HepG2 (cell line): ENCODE data around the gene SLC16A5. TPM values are rescaled to one million over a fixed set of nuclear protein-coding genes. Genes with fewer than 3 reads are reported as not detected.

Source experiments
- ARNT ChIP-seq: fragments of 450-650 bp; IDR thresholded peaks from 2 replicates; pipeline ENCODE4 v1.6.1; 2017
- E2F2 ChIP-seq: sonication (generic); formaldehyde crosslinking; IDR thresholded peaks from 2 replicates; pipeline ENCODE4 v1.4.0; 2020; ENCODE audit warnings: missing genetic modification reagents, borderline replicate concordance
- EED ChIP-seq: sonication (generic); formaldehyde crosslinking; IDR thresholded peaks from 2 replicates; pipeline ENCODE4 v1.5.0; 2020; ENCODE audit warnings: mild to moderate bottlenecking, missing genetic modification reagents
- KLF11 ChIP-seq: IDR thresholded peaks from 2 replicates; pipeline ENCODE4 v1.6.1; 2016; ENCODE audit warnings: missing compliant biosample characterization
- MBNL3 ChIP-seq: fragments of 250-450 bp; sonication (Bioruptor Pico); conservative IDR thresholded peaks from 2 replicates; pipeline ENCODE4 v1.8.0; 2022; ENCODE audit warnings: mild to moderate bottlenecking, inconsistent platforms
- MZF1 ChIP-seq: sonication (generic); formaldehyde crosslinking; IDR thresholded peaks from 2 replicates; pipeline ENCODE4 v1.8.1; 2023; ENCODE audit warnings: mild to moderate bottlenecking, missing genetic modification reagents, borderline replicate concordance
- NCOA2 ChIP-seq: sonication (generic); formaldehyde crosslinking; IDR thresholded peaks from 2 replicates; pipeline ENCODE4 v1.8.0; 2022; ENCODE audit warnings: inconsistent platforms
- NFE2 ChIP-seq: sonication (generic); formaldehyde crosslinking; IDR thresholded peaks from 2 replicates; pipeline ENCODE4 v1.4.0; 2020; ENCODE audit warnings: missing genetic modification reagents
- NFRKB ChIP-seq: fragments of 450-650 bp; IDR thresholded peaks from 2 replicates; pipeline ENCODE4 v1.6.1; 2017
- NFYC ChIP-seq: IDR thresholded peaks from 2 replicates; pipeline ENCODE4 v1.6.1; 2016; ENCODE audit warnings: missing genetic modification reagents, missing compliant biosample characterization
- PBX2 ChIP-seq: IDR thresholded peaks from 2 replicates; pipeline ENCODE4 v1.6.1; 2016; ENCODE audit warnings: control low read depth
- REXO4 ChIP-seq: sonication (generic); formaldehyde crosslinking; IDR thresholded peaks from 2 replicates; pipeline ENCODE4 v1.8.0; 2022; ENCODE audit warnings: missing genetic modification reagents, mild to moderate bottlenecking, borderline replicate concordance
- RNF2 ChIP-seq: fragments of 450-650 bp; conservative IDR thresholded peaks from 2 replicates; pipeline ENCODE4 v1.6.1; 2016; ENCODE audit warnings: low read depth
- SRSF1 ChIP-seq: fragments of 200-400 bp; formaldehyde crosslinking; optimal IDR thresholded peaks from 2 replicates; pipeline ENCODE3; 2017; ENCODE audit warnings: mild to moderate bottlenecking, low read depth, low read length, moderate library complexity
- TBP ChIP-seq: sonication (generic); formaldehyde crosslinking; IDR thresholded peaks from 2 replicates; pipeline ENCODE4 v1.5.0; 2020; ENCODE audit warnings: missing genetic modification reagents
- THRA ChIP-seq: sonication (generic); formaldehyde crosslinking; IDR thresholded peaks from 2 replicates; pipeline ENCODE4 v1.4.0; 2020; ENCODE audit warnings: missing genetic modification reagents, borderline replicate concordance
- XRCC5 ChIP-seq: fragments of 200-400 bp; formaldehyde crosslinking; optimal IDR thresholded peaks from 2 replicates; pipeline ENCODE3; 2017; ENCODE audit warnings: mild to moderate bottlenecking, low read length
- ZNF317 ChIP-seq: sonication (generic); formaldehyde crosslinking; IDR thresholded peaks from 2 replicates; pipeline ENCODE4 v1.5.0; 2020; ENCODE audit warnings: mild to moderate bottlenecking, missing genetic modification reagents
- ZNF737 ChIP-seq: sonication (generic); formaldehyde crosslinking; IDR thresholded peaks from 2 replicates; pipeline ENCODE4 v1.5.0; 2020; ENCODE audit warnings: missing genetic modification reagents, mild to moderate bottlenecking, borderline replicate concordance
- polyA plus RNA-seq, 8 experiments: library from polyadenylated mRNA; depleted of rRNA in 3 of 8; stranded (reverse) in 7 of 8; unstranded in 1 of 8; fragments of >200 nt; fragmentation: Illumina TruSeq in 4 of 8; extraction: Trizol in 4 of 8; gene quantifications; 2 replicates each; pipeline versions ENCODE4 v1.2.1 to v1.2.3, GENCODE V29; 2011 to 2016; ENCODE audit warnings: low read depth in 4 of 8, missing spikeins in 1 of 8, mixed read lengths in 1 of 8; ENCODE audit not compliant: insufficient read depth in 1 of 8
- total RNA-seq, 5 experiments: library from RNA; depleted of rRNA; stranded (reverse); fragments of >200 nt; fragmentation: Illumina TruSeq; extraction: Trizol; gene quantifications; 2 replicates each; pipeline ENCODE4 v1.2.3, GENCODE V29; 2016; ENCODE audit warnings: low read depth in 1 of 5
- TF ChIP-seq, protein P1 (sequence below): IDR thresholded peaks from 2 replicates; pipeline ENCODE4 v1.6.1; 2016; ENCODE audit warnings: low read depth, missing genetic modification reagents, missing compliant biosample characterization
- TF ChIP-seq, protein P2 (sequence below): IDR thresholded peaks from 2 replicates; pipeline ENCODE4 v1.6.1; 2016; ENCODE audit warnings: low read depth, borderline replicate concordance

The SLC16A5 gene
- total and polyA plus RNA-seq, 2 of the 13 experiments (the other 11 are each of a cell fraction or from before 2014, with no cell fraction given) = 0.69 to 5.6 TPM

DNA sequence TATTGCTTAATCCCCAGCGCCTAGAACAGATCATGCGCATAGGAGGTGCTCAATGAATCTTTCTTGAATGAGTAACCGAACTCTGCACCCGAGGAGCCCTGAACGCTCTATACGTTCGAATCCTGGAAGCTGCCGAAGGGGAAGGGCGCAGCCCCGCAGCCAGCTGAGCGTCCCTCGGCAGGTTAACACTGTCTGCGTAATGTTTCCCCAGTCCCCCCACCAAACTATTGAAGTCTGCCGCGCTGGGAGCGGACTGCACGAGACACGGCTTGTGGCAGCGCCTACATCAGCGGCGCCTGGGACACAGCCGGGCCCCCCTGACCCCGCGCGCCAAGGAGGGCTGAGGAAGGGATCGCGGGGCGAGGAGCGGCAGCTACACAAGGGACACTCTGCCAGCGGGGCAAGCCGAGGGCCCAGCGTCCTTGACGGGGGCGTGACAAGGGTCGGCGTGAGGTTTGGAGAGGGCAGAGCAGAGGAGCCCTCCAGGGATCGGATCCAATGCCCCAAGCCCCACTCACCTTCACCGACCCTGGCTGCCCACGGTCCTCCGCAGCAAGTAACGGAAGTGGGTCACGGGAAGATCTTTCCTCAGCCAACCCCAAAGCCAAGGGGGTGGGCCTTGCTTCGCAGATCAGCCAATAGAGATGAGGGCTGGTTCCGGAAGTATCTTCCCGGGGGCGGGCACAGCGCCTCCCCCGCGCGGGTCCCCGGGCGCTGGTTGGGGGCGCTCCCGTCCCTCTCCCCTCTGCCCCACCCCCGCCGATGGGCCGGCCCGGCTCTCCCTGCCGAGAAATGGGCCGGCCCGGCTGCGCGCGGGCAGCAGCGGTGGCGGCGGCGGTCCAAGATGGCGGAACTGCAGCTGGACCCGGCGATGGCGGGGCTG is 41.1 kb upstream of the SLC16A5 start, which contains the start of the genes ATP5PD and KCTD2 (continued):
- TF ChIP-seq E2F2 (CRISPR knock-in tag) (peak; percentile 65; the same call in 1 of the 2 replicates), XRCC5 (peak; percentile 52), MBNL3 (no peak), NFRKB (no peak), NFE2 (CRISPR knock-in tag) (no peak), ZNF737 (CRISPR knock-in tag) (peak; percentile 90; the same call in 1 of the 2 replicates), PBX2 (CRISPR knock-in tag) (peak; percentile 72), NCOA2 (CRISPR knock-in tag) (peak; percentile 57; the same call in 1 of the 2 replicates), RNF2 (peak; percentile 67; the same call in 1 of the 2 replicates), TBP (CRISPR knock-in tag) (no peak), EED (CRISPR knock-in tag) (peak; percentile 13; the same call in 1 of the 2 replicates), ZNF317 (CRISPR knock-in tag) (0 out of 2 replicates have a peak, but pooled peaks have one; percentile 84), REXO4 (CRISPR knock-in tag) (no peak), KLF11 (peak; percentile 88; the same call in 1 of the 2 replicates), MZF1 (CRISPR knock-in tag) (no peak), NFYC (CRISPR knock-in tag) (peak; percentile 99), SRSF1 (peak; percentile 99), THRA (CRISPR knock-in tag) (peak; percentile 58; the same call in 1 of the 2 replicates), ARNT (no peak)
- TF ChIP-seq, protein P1, sequence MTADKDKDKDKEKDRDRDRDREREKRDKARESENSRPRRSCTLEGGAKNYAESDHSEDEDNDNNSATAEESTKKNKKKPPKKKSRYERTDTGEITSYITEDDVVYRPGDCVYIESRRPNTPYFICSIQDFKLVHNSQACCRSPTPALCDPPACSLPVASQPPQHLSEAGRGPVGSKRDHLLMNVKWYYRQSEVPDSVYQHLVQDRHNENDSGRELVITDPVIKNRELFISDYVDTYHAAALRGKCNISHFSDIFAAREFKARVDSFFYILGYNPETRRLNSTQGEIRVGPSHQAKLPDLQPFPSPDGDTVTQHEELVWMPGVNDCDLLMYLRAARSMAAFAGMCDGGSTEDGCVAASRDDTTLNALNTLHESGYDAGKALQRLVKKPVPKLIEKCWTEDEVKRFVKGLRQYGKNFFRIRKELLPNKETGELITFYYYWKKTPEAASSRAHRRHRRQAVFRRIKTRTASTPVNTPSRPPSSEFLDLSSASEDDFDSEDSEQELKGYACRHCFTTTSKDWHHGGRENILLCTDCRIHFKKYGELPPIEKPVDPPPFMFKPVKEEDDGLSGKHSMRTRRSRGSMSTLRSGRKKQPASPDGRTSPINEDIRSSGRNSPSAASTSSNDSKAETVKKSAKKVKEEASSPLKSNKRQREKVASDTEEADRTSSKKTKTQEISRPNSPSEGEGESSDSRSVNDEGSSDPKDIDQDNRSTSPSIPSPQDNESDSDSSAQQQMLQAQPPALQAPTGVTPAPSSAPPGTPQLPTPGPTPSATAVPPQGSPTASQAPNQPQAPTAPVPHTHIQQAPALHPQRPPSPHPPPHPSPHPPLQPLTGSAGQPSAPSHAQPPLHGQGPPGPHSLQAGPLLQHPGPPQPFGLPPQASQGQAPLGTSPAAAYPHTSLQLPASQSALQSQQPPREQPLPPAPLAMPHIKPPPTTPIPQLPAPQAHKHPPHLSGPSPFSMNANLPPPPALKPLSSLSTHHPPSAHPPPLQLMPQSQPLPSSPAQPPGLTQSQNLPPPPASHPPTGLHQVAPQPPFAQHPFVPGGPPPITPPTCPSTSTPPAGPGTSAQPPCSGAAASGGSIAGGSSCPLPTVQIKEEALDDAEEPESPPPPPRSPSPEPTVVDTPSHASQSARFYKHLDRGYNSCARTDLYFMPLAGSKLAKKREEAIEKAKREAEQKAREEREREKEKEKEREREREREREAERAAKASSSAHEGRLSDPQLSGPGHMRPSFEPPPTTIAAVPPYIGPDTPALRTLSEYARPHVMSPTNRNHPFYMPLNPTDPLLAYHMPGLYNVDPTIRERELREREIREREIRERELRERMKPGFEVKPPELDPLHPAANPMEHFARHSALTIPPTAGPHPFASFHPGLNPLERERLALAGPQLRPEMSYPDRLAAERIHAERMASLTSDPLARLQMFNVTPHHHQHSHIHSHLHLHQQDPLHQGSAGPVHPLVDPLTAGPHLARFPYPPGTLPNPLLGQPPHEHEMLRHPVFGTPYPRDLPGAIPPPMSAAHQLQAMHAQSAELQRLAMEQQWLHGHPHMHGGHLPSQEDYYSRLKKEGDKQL = no peak
- TF ChIP-seq, protein P2, sequence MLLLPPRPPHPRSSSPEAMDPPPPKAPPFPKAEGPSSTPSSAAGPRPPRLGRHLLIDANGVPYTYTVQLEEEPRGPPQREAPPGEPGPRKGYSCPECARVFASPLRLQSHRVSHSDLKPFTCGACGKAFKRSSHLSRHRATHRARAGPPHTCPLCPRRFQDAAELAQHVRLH (CRISPR knock-in tag) = peak; percentile 79; the same call in 1 of the 2 replicates
